H9 (cell line): Measurements from ENCODE around the gene NUP205. TPM values are rescaled to one million over a fixed set of nuclear protein-coding genes. Genes with fewer than 3 reads are reported as not detected.
"Not testable (repeated sequence)": the region's sequence is repeated elsewhere in the genome, so short reads cannot be mapped to it uniquely, and the experiment has no call there.

Source experiments
- DNase-seq: peaks from one replicate; pipeline ENCODE4 v3.0.0-alpha.2; 2017
- H2AFZ ChIP-seq: one replicate; pipeline ENCODE4 v1.6.1; 2013; ENCODE audit warnings: mild to moderate bottlenecking, low read length, control low read depth, moderate library complexity
- H2AK5ac ChIP-seq: 2 replicates; pipeline ENCODE4 v1.6.1; 2013; ENCODE audit warnings: low read length, control low read depth, mixed read lengths; ENCODE audit not compliant: insufficient read length
- H2BK120ac ChIP-seq: one replicate; pipeline ENCODE4 v1.6.1; 2013; ENCODE audit warnings: low read depth, mild to moderate bottlenecking, low read length, control low read depth, inconsistent platforms; ENCODE audit not compliant: poor library complexity, severe bottlenecking
- H2BK12ac ChIP-seq: 2 replicates; pipeline ENCODE4 v1.6.1; 2013; ENCODE audit warnings: low read length, control low read depth, mixed read lengths, low read depth; ENCODE audit not compliant: insufficient read length
- H2BK15ac ChIP-seq: 2 replicates; pipeline ENCODE4 v1.6.1; 2013; ENCODE audit warnings: low read depth, low read length, control low read depth
- H2BK20ac ChIP-seq: one replicate; pipeline ENCODE4 v1.6.1; 2013; ENCODE audit warnings: low read depth, mild to moderate bottlenecking, low read length, control low read depth, inconsistent platforms; ENCODE audit not compliant: poor library complexity, severe bottlenecking
- H2BK5ac ChIP-seq: 2 replicates; pipeline ENCODE4 v1.6.1; 2013; ENCODE audit warnings: low read length, control low read depth, mixed read lengths; ENCODE audit not compliant: insufficient read length
- H3K14ac ChIP-seq: 2 replicates; pipeline ENCODE4 v1.6.1; 2013; ENCODE audit warnings: low read length, control low read depth; ENCODE audit not compliant: insufficient read depth
- H3K18ac ChIP-seq: 2 replicates; pipeline ENCODE4 v1.6.1; 2013; ENCODE audit warnings: low read depth, mild to moderate bottlenecking, mixed read lengths, low read length, control low read depth; ENCODE audit not compliant: insufficient read length
- H3K23ac ChIP-seq: 2 replicates; pipeline ENCODE4 v1.6.1; 2013; ENCODE audit warnings: low read length, control low read depth, mixed read lengths, low read depth; ENCODE audit not compliant: insufficient read length
- H3K23me2 ChIP-seq: 2 replicates; pipeline ENCODE4 v1.6.1; 2013; ENCODE audit warnings: low read depth, mild to moderate bottlenecking, mixed read lengths, low read length, control low read depth; ENCODE audit not compliant: insufficient read length, poor library complexity, severe bottlenecking
- H3K27ac ChIP-seq: 2 replicates; pipeline ENCODE4 v1.5.1; 2013; ENCODE audit warnings: low read length, control low read depth, mixed read lengths, low read depth; ENCODE audit not compliant: insufficient read length
- H3K27me3 ChIP-seq: 2 replicates; pipeline ENCODE4 v1.6.1; 2013; ENCODE audit warnings: low read length, control low read depth, inconsistent platforms; ENCODE audit not compliant: insufficient read depth
- H3K4ac ChIP-seq: 2 replicates; pipeline ENCODE4 v1.6.1; 2013; ENCODE audit warnings: low read depth, mild to moderate bottlenecking, control low read depth, inconsistent platforms, low read length, moderate library complexity
- H3K4me1 ChIP-seq: 2 replicates; pipeline ENCODE4 v1.6.1; 2013; ENCODE audit warnings: low read length, control low read depth, inconsistent platforms; ENCODE audit not compliant: insufficient read depth
- H3K4me2 ChIP-seq: 2 replicates; pipeline ENCODE4 v1.6.1; 2013; ENCODE audit warnings: low read length, control low read depth, mixed read lengths; ENCODE audit not compliant: insufficient read length, insufficient read depth
- H3K56ac ChIP-seq: 2 replicates; pipeline ENCODE4 v1.6.1; 2013; ENCODE audit warnings: low read depth, mild to moderate bottlenecking, mixed read lengths, low read length, control low read depth; ENCODE audit not compliant: insufficient read length
- H3K79me1 ChIP-seq: 2 replicates; pipeline ENCODE4 v1.6.1; 2013; ENCODE audit warnings: low read depth, mild to moderate bottlenecking, moderate library complexity, low read length, control low read depth, inconsistent platforms; ENCODE audit not compliant: insufficient read depth, poor library complexity, severe bottlenecking
- H3K79me2 ChIP-seq: 2 replicates; pipeline ENCODE4 v1.6.1; 2013; ENCODE audit warnings: low read length, control low read depth, inconsistent platforms; ENCODE audit not compliant: insufficient read depth
- H3K9ac ChIP-seq: 2 replicates; pipeline ENCODE4 v1.6.1; 2013; ENCODE audit warnings: low read length, control low read depth, mixed read lengths; ENCODE audit not compliant: insufficient read length; ENCODE audit errors: extremely low read depth
- H3K9me3 ChIP-seq: one replicate; pipeline ENCODE4 v1.6.1; 2013; ENCODE audit warnings: low read depth, low read length, inconsistent platforms; ENCODE audit not compliant: control insufficient read depth
- H3T11ph ChIP-seq: one replicate; pipeline ENCODE4 v1.6.1; 2013; ENCODE audit warnings: mild to moderate bottlenecking, low read length, control low read depth, inconsistent platforms
- H4K20me1 ChIP-seq: one replicate; pipeline ENCODE4 v1.6.1; 2013; ENCODE audit not compliant: control insufficient read depth, insufficient read length, insufficient read depth
- H4K5ac ChIP-seq: 2 replicates; pipeline ENCODE4 v1.6.1; 2013; ENCODE audit warnings: low read depth, mild to moderate bottlenecking, mixed read lengths, low read length, control low read depth; ENCODE audit not compliant: insufficient read length
- H4K8ac ChIP-seq: replicated peaks from 2 replicates; pipeline ENCODE4 v1.6.1; 2013; ENCODE audit warnings: low read length, control low read depth, mixed read lengths, low read depth; ENCODE audit not compliant: insufficient read length
- H4K91ac ChIP-seq: 2 replicates; pipeline ENCODE4 v1.6.1; 2013; ENCODE audit warnings: low read depth, mild to moderate bottlenecking, moderate library complexity, mixed read lengths, low read length, control low read depth; ENCODE audit not compliant: insufficient read length
- H3K27ac Mint-ChIP-seq, 3 experiments: 2 replicates in 2 of 3; 3 replicates in 1 of 3; pipeline ENCODE4 v1.8.0; 2020 to 2021; ENCODE audit warnings: mixed read lengths in 3 of 3, mild to moderate bottlenecking in 1 of 3, moderate library complexity in 1 of 3
- H3K27me3 Mint-ChIP-seq: 2 replicates; pipeline ENCODE4 v1.8.0; 2021; ENCODE audit warnings: low read depth, mild to moderate bottlenecking, moderate library complexity, mixed read lengths
- H3K36me3 Mint-ChIP-seq, 3 experiments: 2 replicates in 2 of 3; 3 replicates in 1 of 3; pipeline ENCODE4 v1.8.0; 2020 to 2021; ENCODE audit warnings: low read depth in 3 of 3, mixed read lengths in 3 of 3; ENCODE audit not compliant: insufficient read depth in 1 of 3
- H3K4me1 Mint-ChIP-seq, 2 experiments: 2 replicates each; pipeline ENCODE4 v1.8.0; 2020; ENCODE audit warnings: mixed read lengths in 2 of 2
- H3K4me3 Mint-ChIP-seq, 2 experiments: 2 replicates in 1 of 2; 3 replicates in 1 of 2; pipeline ENCODE4 v1.8.0; 2020 to 2021; ENCODE audit warnings: mild to moderate bottlenecking in 2 of 2, mixed read lengths in 2 of 2, moderate library complexity in 1 of 2
- H3K9me3 Mint-ChIP-seq, 2 experiments: 2 replicates in 1 of 2; 3 replicates in 1 of 2; pipeline ENCODE4 v1.8.0; 2020; ENCODE audit warnings: mild to moderate bottlenecking in 2 of 2, mixed read lengths in 2 of 2, moderate library complexity in 1 of 2
- WGBS: extraction: QIAGEN DNeasy Blood & Tissue Kit; methylation state at CpG from one replicate; pipeline ENCODE4 v1.1.7; 2013; ENCODE audit warnings: missing lambda C conversion rate, low lambda C conversion rate, mixed read lengths; ENCODE audit not compliant: insufficient read length; ENCODE audit errors: extremely low coverage; 5-methylcytosine and 5-hydroxymethylcytosine counted together
- total RNA-seq: library from RNA; stranded (reverse); gene quantifications from 2 replicates; pipeline ENCODE4 v1.2.1, GENCODE V29; 2021
- TF ChIP-seq, protein P1 (sequence below): fragments of 200-600 bp; sonication (generic); conservative IDR thresholded peaks from 3 replicates; pipeline ENCODE4 v1.8.0; 2021; ENCODE audit warnings: antibody characterized with exemption, mild to moderate bottlenecking

Gene NUP205
- total RNA-seq, 1 experiment from 2014 or later: 158 TPM

DNA sequence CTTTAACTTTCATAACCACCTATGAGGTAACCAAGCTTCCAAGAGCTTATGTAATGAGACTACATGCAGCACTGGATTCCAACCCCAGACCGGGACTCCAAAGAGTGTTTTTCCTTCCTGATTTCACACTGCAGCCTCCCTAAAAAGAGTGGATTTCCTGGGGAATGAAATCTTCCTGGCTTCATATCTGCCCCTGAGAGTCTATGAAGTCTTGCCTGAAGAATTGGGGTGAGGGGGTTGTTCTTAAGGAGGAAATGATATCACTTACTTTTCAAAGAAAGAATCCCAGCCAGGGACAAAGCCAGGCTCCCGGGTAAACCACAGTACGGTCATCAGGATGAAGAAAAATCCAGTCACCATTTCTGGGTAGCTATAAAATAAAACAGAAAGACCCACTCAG lies 134.3 kb downstream of the NUP205 start:
- no peak overlapping the region for H3K23ac ChIP-seq
- H3K14ac ChIP-seq: no peak overlapping the region
- TF ChIP-seq, protein P1, sequence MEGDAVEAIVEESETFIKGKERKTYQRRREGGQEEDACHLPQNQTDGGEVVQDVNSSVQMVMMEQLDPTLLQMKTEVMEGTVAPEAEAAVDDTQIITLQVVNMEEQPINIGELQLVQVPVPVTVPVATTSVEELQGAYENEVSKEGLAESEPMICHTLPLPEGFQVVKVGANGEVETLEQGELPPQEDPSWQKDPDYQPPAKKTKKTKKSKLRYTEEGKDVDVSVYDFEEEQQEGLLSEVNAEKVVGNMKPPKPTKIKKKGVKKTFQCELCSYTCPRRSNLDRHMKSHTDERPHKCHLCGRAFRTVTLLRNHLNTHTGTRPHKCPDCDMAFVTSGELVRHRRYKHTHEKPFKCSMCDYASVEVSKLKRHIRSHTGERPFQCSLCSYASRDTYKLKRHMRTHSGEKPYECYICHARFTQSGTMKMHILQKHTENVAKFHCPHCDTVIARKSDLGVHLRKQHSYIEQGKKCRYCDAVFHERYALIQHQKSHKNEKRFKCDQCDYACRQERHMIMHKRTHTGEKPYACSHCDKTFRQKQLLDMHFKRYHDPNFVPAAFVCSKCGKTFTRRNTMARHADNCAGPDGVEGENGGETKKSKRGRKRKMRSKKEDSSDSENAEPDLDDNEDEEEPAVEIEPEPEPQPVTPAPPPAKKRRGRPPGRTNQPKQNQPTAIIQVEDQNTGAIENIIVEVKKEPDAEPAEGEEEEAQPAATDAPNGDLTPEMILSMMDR: no peak
- no peaks in the 10 kb centered on the region for H3K23me2 ChIP-seq
- H3K27me3 Mint-ChIP-seq: no peaks in the 10 kb centered on the region
- H4K91ac ChIP-seq: no peak overlapping the region
- peaks cover 0 to 11% (median 10%) of the 10 kb centered on the region in 3 experiments; a peak in 3 of 7 replicates for H3K36me3 Mint-ChIP-seq
- H3K27ac ChIP-seq: no peak overlapping the region
- H3K79me2 ChIP-seq: no peaks in the 10 kb centered on the region
- H3K79me1 ChIP-seq: no peaks in the 10 kb centered on the region
- H2BK20ac ChIP-seq: no peak overlapping the region
- H3K4me1 ChIP-seq: no peaks in the 10 kb centered on the region
- H3K18ac ChIP-seq: no peak overlapping the region
- WGBS: no CpG with 5 or more reads among the region's 3 CpGs
- H3K4ac ChIP-seq: no peak overlapping the region
- no peak overlapping the region for H2BK12ac ChIP-seq
- no peaks in the 10 kb centered on the region for H3K9me3 ChIP-seq
- no peak overlapping the region for H2AK5ac ChIP-seq
- no peak overlapping the region for H3K4me2 ChIP-seq
- no peak overlapping the region for H2AFZ ChIP-seq
- H3K9ac ChIP-seq: no peak overlapping the region
- no peak overlapping the region for H4K8ac ChIP-seq
- H2BK5ac ChIP-seq: no peak overlapping the region
- no peak overlapping the region for H4K5ac ChIP-seq
- H3K27ac Mint-ChIP-seq: no peak overlapping the region
- H3K4me1 Mint-ChIP-seq: peaks cover under 1 to 2% of the 10 kb centered on the region in 2 experiments
- no peaks in the 10 kb centered on the region for H3K9me3 Mint-ChIP-seq
- no peaks in the 10 kb centered on the region for H4K20me1 ChIP-seq
- no peak overlapping the region for H3K4me3 Mint-ChIP-seq
- DNase-seq: no peak
- H3K56ac ChIP-seq: no peak overlapping the region
- no peaks in the 10 kb centered on the region for H3K27me3 ChIP-seq
- H3T11ph ChIP-seq: no peak overlapping the region
- no peak overlapping the region for H2BK15ac ChIP-seq
- no peak overlapping the region for H2BK120ac ChIP-seq

GRCh38 chr7:135692606-135693005 lies 134.9 kb downstream of the NUP205 start:
- not testable (repeated sequence) for H3K27ac ChIP-seq, H4K20me1 ChIP-seq, H2BK20ac ChIP-seq, H2AK5ac ChIP-seq, H3K23me2 ChIP-seq, H3K14ac ChIP-seq, H2BK5ac ChIP-seq, H3K56ac ChIP-seq, H3K27ac Mint-ChIP-seq, H3K9me3 Mint-ChIP-seq, H3K4me2 ChIP-seq, H3K4ac ChIP-seq, H4K8ac ChIP-seq, H2AFZ ChIP-seq, H2BK120ac ChIP-seq, H3K9me3 ChIP-seq, H3K18ac ChIP-seq, H2BK15ac ChIP-seq, H3K4me1 ChIP-seq, DNase-seq, H3K4me3 Mint-ChIP-seq, H3K27me3 Mint-ChIP-seq, H3T11ph ChIP-seq, H3K79me1 ChIP-seq, H2BK12ac ChIP-seq, H3K9ac ChIP-seq, H4K91ac ChIP-seq, H3K27me3 ChIP-seq, H3K4me1 Mint-ChIP-seq, H3K23ac ChIP-seq, H4K5ac ChIP-seq, H3K79me2 ChIP-seq
- peaks cover 0 to 11% (median 5%) of the 10 kb centered on the region in 3 experiments; a peak in 3 of 7 replicates for H3K36me3 Mint-ChIP-seq
- WGBS: no CpG with 5 or more reads among the region's 7 CpGs
